Mucosa of stomach (tissue), 1 donor: ENCODE data around the gene FTCD.
"Not testable (repeated sequence)": the region's sequence is repeated elsewhere in the genome, so short reads cannot be mapped to it uniquely, and the experiment has no call there.

Experiments
- H3K27me3 ChIP-seq: one replicate; pipeline ENCODE4 v1.7.0; 2013; ENCODE audit warnings: mild to moderate bottlenecking, low read length; ENCODE audit not compliant: control insufficient read depth, insufficient read depth
- H3K36me3 ChIP-seq: one replicate; pipeline ENCODE4 v1.7.0; 2013; ENCODE audit warnings: low read length; ENCODE audit not compliant: control insufficient read depth, insufficient read depth
- H3K4me1 ChIP-seq: one replicate; pipeline ENCODE4 v1.7.0; 2013; ENCODE audit warnings: mild to moderate bottlenecking, low read length; ENCODE audit not compliant: control insufficient read depth, insufficient read depth
- H3K4me3 ChIP-seq: one replicate; pipeline ENCODE4 v1.7.0; 2013; ENCODE audit warnings: low read length
- H3K9ac ChIP-seq: one replicate; pipeline ENCODE4 v1.7.0; 2013; ENCODE audit warnings: mild to moderate bottlenecking, low read length, moderate library complexity
- H3K9me3 ChIP-seq: one replicate; pipeline ENCODE4 v1.7.0; 2013; ENCODE audit warnings: mild to moderate bottlenecking, low read length, moderate library complexity; ENCODE audit not compliant: control insufficient read depth
- donor health status: Pancreatic carcinoma.

The FTCD gene

GRCh38 chr21:46111193-46111571 is 44.2 kb downstream of the FTCD start:
- H3K36me3 ChIP-seq: no peaks in the 10 kb centered on the region

GRCh38 chr21:46110499-46111192 is 44.7 kb downstream of the FTCD start:
- H3K36me3 ChIP-seq: no peaks in the 10 kb centered on the region
- no peaks in the 10 kb centered on the region for H3K27me3 ChIP-seq
- H3K9me3 ChIP-seq: no peaks in the 10 kb centered on the region
- no peaks in the 10 kb centered on the region for H3K4me1 ChIP-seq
- no peak overlapping the region for H3K9ac ChIP-seq
- H3K4me3 ChIP-seq: no peak overlapping the region

More at GRCh38 chr21:46111193-46111571, 44.2 kb downstream of the FTCD start:
- H3K9ac ChIP-seq: no peak overlapping the region
- no peaks in the 10 kb centered on the region for H3K27me3 ChIP-seq
- no peaks in the 10 kb centered on the region for H3K9me3 ChIP-seq
- no peaks in the 10 kb centered on the region for H3K4me1 ChIP-seq
- H3K4me3 ChIP-seq: no peak overlapping the region

- H3K4me3 ChIP-seq: no peak overlapping the region
Measured at GRCh38 chr21:46109313-46110221, 45.8 kb downstream of the FTCD start.

GRCh38 chr21:46108827-46109312 is 46.5 kb downstream of the FTCD start:
- peaks cover 1% of the 10 kb centered on the region for H3K27me3 ChIP-seq
- H3K9ac ChIP-seq: no peak overlapping the region
- no peaks in the 10 kb centered on the region for H3K36me3 ChIP-seq
- no peaks in the 10 kb centered on the region for H3K9me3 ChIP-seq
- no peak overlapping the region for H3K4me3 ChIP-seq
- H3K4me1 ChIP-seq: no peaks in the 10 kb centered on the region

More at GRCh38 chr21:46109313-46110221, 45.8 kb downstream of the FTCD start:
- H3K9ac ChIP-seq: no peak overlapping the region
- H3K4me1 ChIP-seq: no peaks in the 10 kb centered on the region
- H3K27me3 ChIP-seq: no peaks in the 10 kb centered on the region
- no peaks in the 10 kb centered on the region for H3K36me3 ChIP-seq
- no peaks in the 10 kb centered on the region for H3K9me3 ChIP-seq

- H3K9ac ChIP-seq, H3K36me3 ChIP-seq, H3K27me3 ChIP-seq, H3K4me1 ChIP-seq, H3K4me3 ChIP-seq, H3K9me3 ChIP-seq: not testable (repeated sequence)
Measured at GRCh38 chr21:46107376-46107775, 48.0 kb downstream of the FTCD start.

- H3K4me1 ChIP-seq: no peaks in the 10 kb centered on the region
- no peaks in the 10 kb centered on the region for H3K9me3 ChIP-seq
- no peak overlapping the region for H3K4me3 ChIP-seq
- peaks cover 13% of the 10 kb centered on the region for H3K27me3 ChIP-seq
- H3K36me3 ChIP-seq: no peaks in the 10 kb centered on the region
- H3K9ac ChIP-seq: no peak overlapping the region
Measured at GRCh38 chr21:46104104-46104503, 51.3 kb downstream of the FTCD start.

- peaks cover 26% of the 10 kb centered on the region for H3K27me3 ChIP-seq
- no peaks in the 10 kb centered on the region for H3K9me3 ChIP-seq
- H3K36me3 ChIP-seq: no peaks in the 10 kb centered on the region
- no peak overlapping the region for H3K4me3 ChIP-seq
- H3K4me1 ChIP-seq: no peaks in the 10 kb centered on the region
- H3K9ac ChIP-seq: no peak overlapping the region
Measured at GRCh38 chr21:46100906-46101305, 54.5 kb downstream of the FTCD start.

GRCh38 chr21:46100426-46100825 is 55.0 kb downstream of the FTCD start:
- H3K36me3 ChIP-seq: no peaks in the 10 kb centered on the region
- no peaks in the 10 kb centered on the region for H3K9me3 ChIP-seq
- H3K4me1 ChIP-seq: no peaks in the 10 kb centered on the region
- H3K9ac ChIP-seq: no peak overlapping the region
- peaks cover 27% of the 10 kb centered on the region for H3K27me3 ChIP-seq
- no peak overlapping the region for H3K4me3 ChIP-seq

GRCh38 chr21:46100020-46100419 is 55.4 kb downstream of the FTCD start:
- H3K27me3 ChIP-seq: peaks cover 27% of the 10 kb centered on the region
- H3K9me3 ChIP-seq: no peaks in the 10 kb centered on the region
- no peak overlapping the region for H3K9ac ChIP-seq
- no peaks in the 10 kb centered on the region for H3K36me3 ChIP-seq
- no peaks in the 10 kb centered on the region for H3K4me1 ChIP-seq
- H3K4me3 ChIP-seq: no peak overlapping the region

GRCh38 chr21:46099476-46099875 is 55.9 kb downstream of the FTCD start:
- no peak overlapping the region for H3K9ac ChIP-seq
- no peaks in the 10 kb centered on the region for H3K36me3 ChIP-seq
- H3K4me1 ChIP-seq: no peaks in the 10 kb centered on the region
- no peaks in the 10 kb centered on the region for H3K9me3 ChIP-seq
- no peak overlapping the region for H3K4me3 ChIP-seq
- peaks cover 27% of the 10 kb centered on the region for H3K27me3 ChIP-seq

GRCh38 chr21:46098303-46099141 is 56.9 kb downstream of the FTCD start:
- Histone ChIP-seq H3K9me3 (no peaks in the 10 kb centered on the region), H3K4me1 (no peaks in the 10 kb centered on the region), H3K4me3 (no peak overlapping the region), H3K36me3 (no peaks in the 10 kb centered on the region), H3K27me3 (peaks cover 23% of the 10 kb centered on the region), H3K9ac (no peak overlapping the region)
